ENCODE data around the gene IRF2. TPM values are rescaled to one million over a fixed set of nuclear protein-coding genes. Genes with fewer than 3 reads are reported as not detected.

IRF2 gene
- total RNA-seq, 1 donor from 2014 or later: 27.6 TPM

GRCh38 chr4:184451726-184452125 lies 22.6 kb downstream of the IRF2 start:
- H3K4me1 Mint-ChIP-seq (ENCODE audit: unreplicated experiment): peaks cover 81% of the 10 kb centered on the region
- H3K9me3 Mint-ChIP-seq (ENCODE audit: unreplicated experiment): no peaks in the 10 kb centered on the region
- H3K36me3 Mint-ChIP-seq (ENCODE audit: low read depth, unreplicated experiment): peaks cover 14% of the 10 kb centered on the region
- peak overlapping the region; percentile 25 for H3K27ac Mint-ChIP-seq (ENCODE audit: unreplicated experiment)
- no peak overlapping the region for H3K4me3 Mint-ChIP-seq (ENCODE audit: unreplicated experiment)
- no peak for DNase-seq (ENCODE audit: low spot score)
- TF ChIP-seq, protein P1, sequence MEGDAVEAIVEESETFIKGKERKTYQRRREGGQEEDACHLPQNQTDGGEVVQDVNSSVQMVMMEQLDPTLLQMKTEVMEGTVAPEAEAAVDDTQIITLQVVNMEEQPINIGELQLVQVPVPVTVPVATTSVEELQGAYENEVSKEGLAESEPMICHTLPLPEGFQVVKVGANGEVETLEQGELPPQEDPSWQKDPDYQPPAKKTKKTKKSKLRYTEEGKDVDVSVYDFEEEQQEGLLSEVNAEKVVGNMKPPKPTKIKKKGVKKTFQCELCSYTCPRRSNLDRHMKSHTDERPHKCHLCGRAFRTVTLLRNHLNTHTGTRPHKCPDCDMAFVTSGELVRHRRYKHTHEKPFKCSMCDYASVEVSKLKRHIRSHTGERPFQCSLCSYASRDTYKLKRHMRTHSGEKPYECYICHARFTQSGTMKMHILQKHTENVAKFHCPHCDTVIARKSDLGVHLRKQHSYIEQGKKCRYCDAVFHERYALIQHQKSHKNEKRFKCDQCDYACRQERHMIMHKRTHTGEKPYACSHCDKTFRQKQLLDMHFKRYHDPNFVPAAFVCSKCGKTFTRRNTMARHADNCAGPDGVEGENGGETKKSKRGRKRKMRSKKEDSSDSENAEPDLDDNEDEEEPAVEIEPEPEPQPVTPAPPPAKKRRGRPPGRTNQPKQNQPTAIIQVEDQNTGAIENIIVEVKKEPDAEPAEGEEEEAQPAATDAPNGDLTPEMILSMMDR (IDR thresholded peaks at IDR 0.05; ENCODE audit: unreplicated experiment): no peak
- peaks cover 5% of the 10 kb centered on the region for H3K27me3 Mint-ChIP-seq (ENCODE audit: unreplicated experiment)

- TF ChIP-seq, protein P1 (IDR thresholded peaks at IDR 0.05; ENCODE audit: unreplicated experiment): no peak
- Mint-ChIP-seq H3K4me1 (ENCODE audit: unreplicated experiment) (peaks cover 83% of the 10 kb centered on the region), H3K4me3 (ENCODE audit: unreplicated experiment) (no peak overlapping the region), H3K9me3 (ENCODE audit: unreplicated experiment) (no peaks in the 10 kb centered on the region), H3K27ac (ENCODE audit: unreplicated experiment) (peak overlapping the region; percentile 15), H3K27me3 (ENCODE audit: unreplicated experiment) (peaks cover 3% of the 10 kb centered on the region), H3K36me3 (ENCODE audit: low read depth, unreplicated experiment) (peaks cover 12% of the 10 kb centered on the region)
- DNase-seq (ENCODE audit: low spot score): no peak
Measured at GRCh38 chr4:184450743-184451535, 23.4 kb downstream of the IRF2 start.

DNA sequence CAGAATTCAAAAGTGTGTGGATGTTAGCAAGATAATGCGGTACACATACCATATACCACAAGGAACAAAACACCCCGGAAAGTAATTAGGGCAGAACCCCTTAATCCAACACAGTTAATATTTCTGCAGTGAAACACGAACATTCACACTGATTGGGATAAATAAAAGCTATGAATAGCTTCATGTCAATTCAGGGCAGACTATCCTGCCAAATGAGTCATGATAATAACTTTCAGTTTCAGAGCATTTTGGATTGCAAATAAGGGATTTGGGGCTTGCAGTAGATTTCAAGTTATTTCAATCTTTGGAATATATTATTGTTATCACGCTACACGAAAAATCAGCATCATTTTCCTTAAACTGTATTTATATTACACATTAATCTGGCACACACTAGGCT lies 24.3 kb downstream of the IRF2 start:
- Mint-ChIP-seq H3K27me3 (ENCODE audit: unreplicated experiment) (peaks cover 6% of the 10 kb centered on the region), H3K9me3 (ENCODE audit: unreplicated experiment) (no peaks in the 10 kb centered on the region), H3K36me3 (ENCODE audit: low read depth, unreplicated experiment) (peaks cover 12% of the 10 kb centered on the region), H3K4me1 (ENCODE audit: unreplicated experiment) (peaks cover 87% of the 10 kb centered on the region), H3K4me3 (ENCODE audit: unreplicated experiment) (peak overlapping the region; percentile 13), H3K27ac (ENCODE audit: unreplicated experiment) (no peak overlapping the region)
- TF ChIP-seq, protein P1 (IDR thresholded peaks at IDR 0.05; ENCODE audit: unreplicated experiment): no peak
- DNase-seq (ENCODE audit: low spot score): no peak

GRCh38 chr4:184448821-184449220 lies 25.5 kb downstream of the IRF2 start:
- Mint-ChIP-seq H3K4me1 (ENCODE audit: unreplicated experiment) (peaks cover 86% of the 10 kb centered on the region), H3K9me3 (ENCODE audit: unreplicated experiment) (no peaks in the 10 kb centered on the region), H3K27me3 (ENCODE audit: unreplicated experiment) (peaks cover 8% of the 10 kb centered on the region), H3K36me3 (ENCODE audit: low read depth, unreplicated experiment) (peaks cover 12% of the 10 kb centered on the region), H3K4me3 (ENCODE audit: unreplicated experiment) (no peak overlapping the region), H3K27ac (ENCODE audit: unreplicated experiment) (peak overlapping the region; percentile 39)
- TF ChIP-seq, protein P1 (IDR thresholded peaks at IDR 0.05; ENCODE audit: unreplicated experiment): no peak
- DNase-seq (ENCODE audit: low spot score): no peak

DNA sequence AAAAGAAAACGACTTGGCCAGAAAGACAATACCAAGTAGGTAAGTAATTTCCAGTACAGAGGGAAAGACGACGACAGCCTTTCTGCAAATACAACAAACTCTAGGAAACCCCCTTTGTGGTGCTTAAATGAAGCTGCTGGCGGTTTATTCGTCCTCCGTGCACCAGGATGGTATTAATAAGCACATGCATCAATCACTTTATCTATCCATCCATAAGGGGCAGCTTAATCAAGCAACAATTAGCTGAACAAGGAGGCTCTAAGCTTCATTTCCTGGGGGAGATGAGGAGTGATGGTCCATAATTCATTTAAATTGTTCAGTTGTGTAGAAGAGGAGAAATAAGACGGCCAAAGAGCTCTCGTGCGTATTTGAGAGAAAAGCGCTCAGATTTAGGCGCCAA lies 26.2 kb downstream of the IRF2 start:
- Mint-ChIP-seq H3K27me3 (ENCODE audit: unreplicated experiment) (peaks cover 8% of the 10 kb centered on the region), H3K27ac (ENCODE audit: unreplicated experiment) (peak overlapping the region; percentile 92), H3K4me1 (ENCODE audit: unreplicated experiment) (peaks cover 86% of the 10 kb centered on the region), H3K9me3 (ENCODE audit: unreplicated experiment) (no peaks in the 10 kb centered on the region), H3K4me3 (ENCODE audit: unreplicated experiment) (peak overlapping the region; percentile 24), H3K36me3 (ENCODE audit: low read depth, unreplicated experiment) (peaks cover 16% of the 10 kb centered on the region)
- TF ChIP-seq, protein P1 (IDR thresholded peaks at IDR 0.05; ENCODE audit: unreplicated experiment): no peak
- DNase-seq (ENCODE audit: low spot score): no peak
